ENCODE measurements around the gene TARS1. TPM values are rescaled to one million over a fixed set of nuclear protein-coding genes. Genes with fewer than 3 reads are reported as not detected.
"Not testable (repeated sequence)": the region's sequence is repeated elsewhere in the genome, so short reads cannot be mapped to it uniquely, and the experiment has no call there.

TARS1 gene
- total RNA-seq, 1 donor from 2014 or later, result 74.4 TPM

DNA sequence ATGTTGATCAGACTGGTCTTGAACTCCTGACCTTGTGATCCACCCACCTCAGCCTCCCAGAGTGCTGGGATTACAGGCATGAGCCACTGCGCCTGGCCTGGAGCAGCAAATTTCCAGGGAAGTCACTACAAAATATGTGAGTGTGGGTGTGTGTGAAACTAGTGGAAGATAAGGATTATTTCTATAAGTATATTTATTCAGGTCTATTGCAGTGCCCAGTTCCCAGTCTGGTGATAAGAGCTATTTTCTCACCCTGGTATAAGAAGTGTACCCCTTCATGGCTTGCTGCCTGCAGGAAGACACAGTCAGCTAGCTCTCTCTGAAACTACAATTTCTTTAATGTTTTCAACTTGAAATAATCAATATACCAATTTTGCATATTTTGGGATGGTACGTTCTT, 37.1 kb downstream of the TARS1 start:
- intact Hi-C loops (cut with DNase I), result no loop called here
- DNase-seq (ENCODE audit: low spot score), result no peak

DNA sequence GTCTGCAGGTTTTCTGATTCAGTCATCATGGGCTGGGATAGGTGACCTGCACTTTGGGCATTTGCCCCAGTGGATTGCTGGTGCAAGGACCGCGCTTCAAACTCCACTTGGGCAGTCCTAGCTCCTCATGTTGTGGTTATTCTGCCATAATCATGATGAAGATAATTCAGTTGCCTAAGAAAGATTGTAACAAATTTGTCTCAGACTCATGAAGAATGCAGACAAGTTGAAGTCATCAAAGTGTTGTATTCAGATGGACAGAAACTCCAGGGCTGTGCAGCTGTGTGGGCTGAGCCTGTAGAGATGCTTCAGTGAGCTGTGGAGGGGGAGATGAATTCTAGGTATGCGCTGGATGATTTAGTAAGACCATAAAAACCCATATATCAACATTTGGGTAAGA, 38.5 kb downstream of the TARS1 start:
- no peak for DNase-seq (ENCODE audit: low spot score)
- no peak for ATAC-seq
- intact Hi-C loops (cut with DNase I), result no loop called here

More for the DNA sequence above, 37.1 kb downstream of the TARS1 start:
- ATAC-seq, result no peak

DNA sequence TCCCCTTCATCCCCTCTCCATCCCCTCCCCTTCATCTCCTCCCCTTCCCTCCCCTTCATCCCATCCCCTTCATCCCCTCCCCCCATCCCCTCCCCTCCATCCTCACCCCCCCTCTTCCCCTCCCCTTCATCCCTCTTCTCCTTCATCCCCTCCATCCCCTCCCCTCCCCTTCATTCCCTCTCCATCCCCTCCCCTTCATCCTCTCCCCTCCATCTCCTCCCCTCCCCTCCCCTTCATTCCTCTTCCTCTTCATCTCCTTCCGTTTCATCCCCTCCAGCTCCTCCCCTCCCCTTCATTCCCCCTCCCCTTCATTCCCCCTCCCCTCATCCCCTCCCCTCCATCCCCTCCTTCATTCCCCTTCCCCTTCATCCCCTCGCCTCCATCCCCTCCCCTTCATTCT, 40.1 kb downstream of the TARS1 start:
- intact Hi-C loops (cut with DNase I), result no loop called here
- ATAC-seq (no peak), DNase-seq (ENCODE audit: low spot score) (no peak)

DNA sequence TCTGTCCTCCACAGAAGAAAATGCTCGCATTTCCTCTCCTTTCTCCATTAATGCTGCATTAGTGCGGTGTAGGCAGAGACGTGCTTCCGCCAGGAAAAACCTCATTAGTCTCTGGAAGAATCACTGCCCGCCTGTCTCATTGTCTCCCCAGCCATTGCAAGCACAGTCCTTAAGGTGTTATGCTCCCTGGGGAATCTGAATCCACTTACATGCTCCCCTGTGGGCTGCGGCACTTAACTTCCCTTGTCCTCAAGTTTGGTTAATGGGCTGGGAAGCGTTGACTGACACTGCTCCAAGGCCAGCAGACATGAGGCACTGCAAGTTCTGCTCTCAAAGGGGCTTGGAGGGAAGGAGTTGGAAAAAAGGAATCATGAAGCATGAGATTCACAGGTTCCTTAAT, 41.6 kb downstream of the TARS1 start:
- ATAC-seq (no peak), DNase-seq (ENCODE audit: low spot score) (no peak)
- intact Hi-C loops (cut with DNase I), result no loop called here

DNA sequence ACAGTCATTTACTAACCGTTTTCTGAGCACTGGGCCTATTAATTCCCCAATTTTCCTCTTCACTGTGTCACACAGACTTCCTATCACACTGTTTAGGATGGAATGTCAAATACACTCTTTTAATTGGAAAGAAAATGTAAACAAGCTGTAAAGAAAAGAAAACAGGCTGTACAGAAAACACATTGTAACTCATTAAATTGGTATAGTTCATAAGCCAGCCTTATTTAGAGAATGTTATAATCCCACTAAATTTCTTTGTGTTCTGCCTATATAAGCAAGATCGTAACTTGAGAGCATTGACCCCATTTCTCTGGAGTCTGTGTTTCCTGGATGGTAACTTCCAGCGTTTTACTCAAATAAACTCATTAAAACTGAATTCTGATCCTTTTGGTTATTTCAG, 46.5 kb downstream of the TARS1 start:
- intact Hi-C loops (cut with DNase I), result no loop called here
- ATAC-seq (no peak), DNase-seq (ENCODE audit: low spot score) (no peak)

DNA sequence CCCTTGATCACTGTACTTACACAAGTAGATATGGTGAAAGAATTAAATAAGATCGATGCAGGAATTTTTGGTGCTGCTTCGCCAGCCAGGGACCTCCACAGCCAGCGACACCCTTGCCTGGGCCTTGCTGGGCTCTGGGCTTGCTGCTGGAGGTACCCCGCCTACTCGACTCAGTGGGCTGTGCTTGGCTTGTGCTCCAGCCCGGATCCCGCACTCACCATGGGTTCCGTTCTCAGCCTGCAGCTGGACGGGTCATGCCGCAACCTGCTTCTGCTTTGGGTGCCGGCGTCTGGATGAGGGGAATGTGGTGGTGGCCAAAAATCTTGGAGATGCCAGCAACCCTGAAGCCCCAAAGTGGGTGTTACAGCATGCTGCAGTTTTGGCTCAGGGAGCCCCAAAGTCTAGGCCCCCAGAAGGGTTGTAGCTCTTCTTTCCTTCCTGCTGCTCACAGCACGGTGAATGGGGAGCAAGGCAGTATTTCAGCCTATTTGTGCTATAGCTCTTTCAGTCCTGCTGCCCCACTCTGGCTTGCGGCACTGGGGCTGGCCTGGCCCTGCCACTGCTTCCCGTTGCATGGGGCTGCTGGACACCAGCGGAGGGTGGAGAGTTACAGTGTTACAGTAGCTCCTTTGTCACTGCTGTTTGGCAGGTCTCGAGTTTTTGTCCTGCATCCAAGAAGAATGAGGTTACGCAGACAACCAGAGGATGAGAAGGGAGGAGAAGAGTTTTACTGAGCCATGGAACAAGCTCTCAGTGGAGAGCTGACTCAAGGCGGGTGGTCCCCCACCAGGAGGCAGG, 48.0 kb downstream of the TARS1 start:
- DNase-seq (ENCODE audit: low spot score), result no peak
- intact Hi-C loops (cut with DNase I), result no loop called here
- ATAC-seq, result no peak

DNA sequence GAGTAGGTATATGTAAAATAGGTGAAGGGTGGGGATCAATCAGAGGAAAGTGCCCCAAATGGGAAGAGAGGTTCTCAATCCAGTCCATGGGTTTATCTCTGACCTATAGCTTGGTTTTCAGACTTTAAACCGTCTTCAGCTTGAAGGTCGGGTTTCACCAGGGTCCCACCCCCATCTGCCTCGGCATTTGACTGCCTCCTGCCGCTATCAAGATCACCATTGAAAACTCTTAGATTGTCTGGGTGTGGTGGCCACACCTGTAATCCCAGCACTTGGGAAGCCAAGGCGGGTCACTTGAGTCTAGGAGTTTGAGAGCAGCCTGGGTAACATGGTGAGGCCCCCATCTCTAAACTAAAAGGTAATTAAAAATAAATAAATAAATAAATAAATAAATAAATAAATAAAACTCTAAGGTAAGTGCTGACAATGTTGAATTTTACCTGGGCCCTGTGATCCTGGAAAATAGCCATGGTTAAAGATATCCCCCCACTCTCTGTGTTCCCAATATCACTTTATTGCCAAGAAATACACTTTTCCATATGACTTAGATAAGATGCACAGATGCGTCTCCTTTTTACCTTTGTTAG, 48.8 kb downstream of the TARS1 start:
- intact Hi-C loops (cut with DNase I), result no loop called here
- no peak for DNase-seq (ENCODE audit: low spot score)

DNA sequence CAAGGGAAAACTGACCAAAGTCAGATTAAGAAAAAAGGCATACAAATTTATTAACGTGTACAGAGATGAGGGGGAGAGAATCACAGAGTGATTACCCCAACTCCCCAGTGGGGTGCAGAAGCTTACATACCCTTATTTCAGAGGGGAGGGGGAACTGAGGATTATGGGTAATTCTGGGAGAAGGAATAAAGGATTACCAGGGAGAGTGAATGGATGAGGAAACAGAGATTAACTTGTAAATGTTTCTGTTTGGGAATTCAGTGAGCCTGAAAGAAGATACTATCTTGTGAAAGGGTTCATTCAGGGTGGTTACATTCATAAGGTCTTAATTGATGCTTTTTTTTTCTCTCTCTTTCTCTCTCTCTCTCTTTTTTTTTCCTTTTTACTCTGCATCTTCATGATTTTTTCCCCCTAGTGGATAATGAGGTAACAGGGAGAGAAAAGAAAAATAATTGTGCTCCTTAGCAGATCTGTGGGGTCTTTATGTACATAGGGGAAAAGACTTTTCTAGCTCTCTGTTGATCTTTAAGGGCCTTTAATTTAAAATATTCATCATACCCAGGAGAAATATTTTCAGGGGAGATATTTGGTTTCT, 49.4 kb downstream of the TARS1 start:
- DNase-seq (ENCODE audit: low spot score) (no peak), ATAC-seq (no peak)
- intact Hi-C loops (cut with DNase I), result no loop called here

More for the DNA sequence above, 48.8 kb downstream of the TARS1 start:
- ATAC-seq, result no peak

DNA sequence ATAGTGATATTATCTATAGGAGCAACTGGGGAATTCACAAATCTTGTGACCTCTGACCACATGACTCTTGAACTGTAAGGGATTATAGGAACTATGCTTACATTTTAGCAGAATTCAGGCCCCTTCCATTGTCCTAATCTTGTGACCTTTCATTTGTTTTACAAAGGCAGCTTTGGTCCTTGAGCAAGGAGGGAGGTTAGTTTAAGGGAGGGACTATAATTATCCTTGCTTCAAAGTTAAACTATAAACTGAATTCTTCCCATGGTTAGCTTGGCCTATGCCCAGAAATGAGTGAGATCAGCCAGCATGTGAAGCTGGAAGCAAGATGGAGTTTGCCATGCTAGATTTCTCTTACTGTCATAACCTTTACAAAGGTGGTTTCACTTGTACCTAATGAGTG, 51.2 kb downstream of the TARS1 start:
- intact Hi-C loops (cut with DNase I), result no loop called here
- DNase-seq (ENCODE audit: low spot score) (no peak), ATAC-seq (no peak)

DNA sequence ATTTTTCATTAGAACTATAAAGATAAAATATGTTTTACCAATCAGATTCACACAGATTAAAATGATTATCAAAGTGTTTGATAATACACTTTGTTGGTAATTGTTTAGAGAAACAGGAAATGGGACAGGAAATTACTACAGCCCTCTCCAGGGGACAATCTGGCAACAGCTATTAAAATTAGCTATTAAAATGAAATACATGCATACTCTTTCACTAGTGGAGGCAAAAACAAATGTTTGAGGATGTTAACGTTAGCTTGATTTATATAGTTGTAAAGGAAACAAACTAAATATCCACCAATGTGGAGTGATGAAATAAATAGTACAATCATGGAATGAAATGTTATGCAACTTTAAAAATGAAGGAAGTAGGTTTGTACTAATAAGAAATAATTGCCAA, 53.7 kb downstream of the TARS1 start:
- intact Hi-C loops (cut with DNase I), result no loop called here
- ATAC-seq (no peak), DNase-seq (ENCODE audit: low spot score) (no peak)

DNA sequence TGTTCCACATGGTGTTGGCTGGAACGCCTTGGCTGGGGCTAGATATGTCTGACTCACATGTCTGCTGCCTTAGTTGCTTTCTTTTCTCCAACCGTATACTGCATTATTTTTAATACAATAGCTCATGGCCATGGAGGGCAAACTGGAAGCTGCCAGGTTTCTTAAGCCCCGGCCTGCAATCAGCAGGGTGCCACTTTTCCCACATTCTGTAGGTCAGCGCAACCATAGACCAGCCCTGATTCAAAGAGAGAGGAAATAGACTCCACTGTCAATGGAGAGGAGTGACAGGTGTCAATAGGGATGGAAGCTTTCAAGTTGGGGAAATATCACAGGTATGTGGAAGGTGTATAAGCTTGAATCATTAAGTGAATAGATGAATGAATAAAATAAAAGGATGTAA, 60.5 kb downstream of the TARS1 start:
- intact Hi-C loops (cut with DNase I), result no loop called here
- ATAC-seq (no peak), DNase-seq (ENCODE audit: low spot score) (no peak)

DNA sequence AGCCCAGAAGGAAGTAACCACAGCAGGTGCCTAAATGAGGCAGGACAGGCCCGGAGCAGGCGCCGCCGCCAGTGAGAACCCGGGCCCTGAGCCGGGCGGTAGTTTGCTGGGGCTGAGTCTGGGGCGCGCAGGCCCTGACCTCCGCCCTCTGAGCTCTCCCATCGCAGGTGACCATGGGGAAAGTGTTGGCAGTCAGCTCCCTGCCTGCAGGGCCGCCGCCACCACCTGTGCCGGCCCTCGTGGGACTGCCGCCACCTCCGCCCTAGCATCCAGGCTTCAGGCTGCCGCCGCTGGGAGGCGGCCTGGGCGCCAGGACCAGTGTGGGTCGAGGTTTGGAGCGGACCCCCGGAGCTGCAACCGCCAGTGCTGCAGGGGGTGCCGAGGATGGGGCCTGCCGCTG, 61.1 kb downstream of the TARS1 start:
- no peak for ATAC-seq
- intact Hi-C loops (cut with DNase I), result no loop called here

DNA sequence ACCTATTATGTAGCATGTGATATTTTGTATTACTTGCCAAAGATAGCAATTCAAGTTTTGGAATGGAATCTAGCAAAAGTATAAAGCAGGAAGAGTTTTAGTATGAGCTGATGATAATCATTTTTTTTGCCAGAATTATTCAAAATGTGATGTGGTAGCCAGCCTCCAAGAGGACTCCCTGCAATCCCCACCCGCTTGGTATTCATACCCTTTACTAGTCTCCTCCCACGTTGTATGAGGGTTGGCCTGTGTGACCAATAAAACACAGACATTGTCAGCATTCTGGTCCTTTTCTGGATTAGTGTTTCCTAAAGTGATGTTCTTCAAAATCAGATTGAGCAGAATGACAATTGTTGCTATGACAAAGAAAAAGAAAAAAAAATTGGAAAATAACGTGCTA, 63.8 kb downstream of the TARS1 start:
- intact Hi-C loops (cut with DNase I), result no loop called here
- no peak for DNase-seq (ENCODE audit: low spot score)

More for the DNA sequence above, 61.1 kb downstream of the TARS1 start:
- no peak for DNase-seq (ENCODE audit: low spot score)

DNA sequence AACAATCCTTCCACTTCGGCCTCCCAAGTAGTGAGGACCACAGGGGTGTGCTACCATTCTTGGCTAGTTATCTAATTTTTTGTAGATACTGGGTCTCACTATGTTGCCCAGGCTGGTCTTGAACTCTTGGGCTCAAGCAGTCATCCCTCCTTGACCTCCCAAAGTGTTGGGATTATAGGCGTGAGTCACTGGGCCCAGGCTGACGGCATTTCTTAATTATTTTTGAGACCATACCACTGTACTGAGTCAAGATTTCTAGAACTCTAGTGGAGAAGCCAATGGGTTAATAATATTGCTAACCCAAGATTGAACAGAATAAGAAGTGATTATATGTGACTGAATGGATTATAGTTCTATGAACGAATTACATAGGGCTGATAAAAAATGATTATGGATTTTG, 66.7 kb downstream of the TARS1 start:
- no peak for DNase-seq (ENCODE audit: low spot score)
- intact Hi-C loops (cut with DNase I), result no loop called here
- no peak for ATAC-seq

More for the DNA sequence above, 63.8 kb downstream of the TARS1 start:
- no peak for ATAC-seq

DNA sequence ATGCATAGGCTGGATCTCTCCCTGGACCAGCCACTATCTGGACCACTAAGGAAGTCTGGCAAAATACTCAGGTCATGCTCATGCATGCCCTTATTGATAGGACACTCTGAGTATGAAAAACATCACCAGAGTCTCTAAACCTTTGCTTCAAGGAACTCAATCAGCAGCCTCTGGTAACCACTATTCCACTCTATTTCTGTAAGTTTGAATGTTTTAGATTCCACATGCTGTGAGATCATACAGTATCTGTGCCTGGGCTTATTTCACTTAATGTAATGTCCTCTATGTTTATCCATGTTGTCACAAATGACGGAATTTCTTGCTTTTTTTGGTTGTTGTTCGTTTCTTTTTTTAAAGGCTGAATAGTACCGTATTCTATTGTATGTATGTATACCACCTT, 68.3 kb downstream of the TARS1 start:
- DNase-seq (ENCODE audit: low spot score) (no peak), ATAC-seq (no peak)
- intact Hi-C loops (cut with DNase I), result no loop called here

DNA sequence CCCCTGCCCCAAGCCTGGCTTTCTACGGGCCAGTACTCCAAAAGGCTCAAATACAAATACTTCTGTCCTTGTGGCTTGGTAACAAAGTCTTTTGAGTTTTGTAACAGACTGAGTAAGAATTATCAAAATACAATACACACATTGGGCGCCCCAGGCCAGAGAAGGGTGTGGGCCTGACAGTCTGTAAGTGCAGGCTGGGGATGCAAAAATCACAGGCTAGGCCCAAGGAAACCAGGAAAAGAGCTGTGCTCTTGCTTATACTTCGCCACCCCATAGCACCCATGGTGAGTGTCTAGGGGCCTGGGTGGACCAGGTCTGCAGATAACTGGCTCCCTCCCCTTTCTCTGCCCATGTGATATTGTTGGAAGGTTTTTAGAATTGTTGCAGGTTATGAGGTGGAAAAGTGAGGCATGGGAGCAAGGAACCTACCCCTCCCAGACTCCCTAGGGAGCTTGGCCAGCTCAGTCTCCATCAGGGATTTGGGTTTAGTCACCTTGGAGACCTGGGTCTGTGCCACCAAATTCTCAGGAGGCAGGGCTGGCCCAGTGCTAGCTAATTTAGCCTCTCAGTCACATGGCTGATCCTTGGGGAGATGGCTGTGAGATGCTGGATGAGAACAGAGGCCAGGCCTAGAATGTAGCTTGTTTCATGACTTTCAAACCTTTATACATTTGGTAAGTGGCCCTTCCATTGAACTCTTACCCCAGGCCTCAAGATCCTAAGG, 72.9 kb downstream of the TARS1 start:
- intact Hi-C loops (cut with DNase I), result no loop called here
- ATAC-seq (peak; percentile 28), DNase-seq (ENCODE audit: low spot score) (no peak)

DNA sequence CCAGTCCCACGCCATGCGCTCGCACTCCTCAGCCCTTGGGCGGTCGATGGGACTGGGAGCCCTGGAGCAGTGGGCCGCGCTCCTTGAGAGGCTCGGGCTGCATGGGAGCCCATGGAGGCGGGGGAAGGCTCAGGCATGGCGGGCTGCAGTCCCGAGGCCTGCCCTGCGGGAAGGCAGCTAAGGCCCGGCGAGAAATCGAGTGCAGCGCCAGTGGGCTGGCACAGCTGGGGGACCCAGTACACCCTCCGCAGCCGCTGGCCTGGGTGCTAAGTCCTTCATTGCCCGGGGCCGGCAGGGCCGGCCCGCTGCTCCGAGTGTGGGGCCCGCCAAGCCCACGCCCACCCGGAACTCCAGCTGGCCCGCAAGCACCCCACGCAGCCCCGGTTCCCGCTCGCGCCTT, 74.6 kb downstream of the TARS1 start:
- ATAC-seq; DNase-seq (ENCODE audit: low spot score); intact Hi-C loops (cut with DNase I): not testable (repeated sequence)

DNA sequence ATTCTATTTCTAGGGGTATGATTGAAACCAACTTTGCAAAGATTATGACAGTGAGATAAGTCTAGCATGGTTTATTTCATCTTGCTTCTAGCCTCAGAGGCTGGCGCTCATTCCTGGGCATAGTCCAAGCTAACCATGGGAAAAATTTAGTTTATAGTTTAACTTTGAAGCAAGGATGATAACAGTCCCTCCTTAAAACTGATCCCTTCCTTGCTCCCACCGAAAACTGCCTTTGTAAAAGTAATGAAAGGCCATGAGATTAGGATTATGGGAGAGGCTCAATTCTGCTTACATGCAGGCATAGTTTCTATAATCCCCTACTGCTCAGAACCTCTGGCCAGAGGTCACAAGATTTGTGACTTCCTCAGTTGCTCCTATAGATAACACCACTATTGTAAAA, 75.7 kb downstream of the TARS1 start:
- intact Hi-C loops (cut with DNase I), result no loop called here
- DNase-seq (ENCODE audit: low spot score) (no peak), ATAC-seq (no peak)

Measured in sciatic nerve (tissue), 2 donors.